EH (cell line): ENCODE results near the gene RAD51B.

Experiments
- DNase-seq: peaks from one replicate; pipeline ENCODE4 v3.0.0-alpha.2; 2015; ENCODE audit warnings: low read depth

RAD51B gene

DNA sequence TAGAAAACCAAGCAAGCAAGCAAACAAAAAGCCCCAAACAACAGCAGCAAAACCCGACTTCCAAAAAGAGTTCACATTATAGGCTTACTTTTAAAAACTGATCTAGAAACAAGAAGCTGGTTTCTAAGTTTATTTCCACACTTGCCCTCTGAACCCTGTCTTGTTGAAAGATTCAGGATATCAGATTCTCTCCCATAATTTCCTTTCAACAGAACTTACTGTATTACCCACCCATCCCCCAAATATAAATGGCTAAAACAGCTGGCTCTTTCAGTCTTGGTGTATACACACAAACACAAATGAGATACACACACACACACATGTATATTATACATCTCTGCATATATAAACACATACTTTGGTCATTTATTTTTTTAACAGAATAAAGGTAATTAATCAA lies 512.4 kb downstream of the RAD51B start:
- no peak for DNase-seq

DNA sequence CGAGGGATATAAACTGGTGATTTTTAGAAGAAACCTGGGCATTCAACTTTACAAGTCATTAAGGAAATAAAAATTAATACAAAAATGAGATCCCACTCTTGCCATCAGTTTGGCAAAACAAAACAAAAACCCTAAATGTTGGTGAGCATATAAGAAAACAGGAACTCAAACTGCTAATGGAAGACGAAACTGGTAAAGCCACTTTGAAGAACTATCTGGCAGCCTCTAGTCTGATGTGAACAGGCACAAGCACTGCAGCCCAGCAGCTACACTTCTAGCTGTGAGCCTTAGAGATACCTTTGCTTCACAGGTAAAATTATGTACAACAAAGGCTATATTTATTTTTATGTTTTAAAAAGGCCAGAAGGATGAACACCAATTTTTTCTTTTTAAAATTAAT lies 513.7 kb downstream of the RAD51B start:
- DNase-seq, result no peak

DNA sequence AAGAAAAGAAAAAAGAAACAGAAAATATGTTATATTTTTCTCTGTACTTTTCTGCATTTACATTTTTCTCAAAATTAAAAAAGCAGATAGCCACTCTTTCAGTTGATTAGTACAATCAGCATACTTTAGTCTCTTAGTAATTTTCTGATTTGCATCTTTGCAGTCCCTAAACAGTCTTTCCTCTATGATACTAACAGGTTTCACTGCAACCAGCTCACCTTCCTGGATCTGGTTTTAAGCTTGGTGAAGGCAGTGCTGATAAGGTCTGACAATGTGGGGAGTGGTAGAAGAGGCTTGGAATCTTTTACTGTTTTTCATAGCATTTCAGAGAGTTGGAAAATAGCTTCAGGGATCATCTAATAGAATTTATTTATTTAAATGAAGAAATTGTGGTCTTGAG lies 515.7 kb downstream of the RAD51B start:
- no peak for DNase-seq

GRCh38 chr14:68336165-68336564 lies 516.6 kb downstream of the RAD51B start:
- DNase-seq, result no peak

DNA sequence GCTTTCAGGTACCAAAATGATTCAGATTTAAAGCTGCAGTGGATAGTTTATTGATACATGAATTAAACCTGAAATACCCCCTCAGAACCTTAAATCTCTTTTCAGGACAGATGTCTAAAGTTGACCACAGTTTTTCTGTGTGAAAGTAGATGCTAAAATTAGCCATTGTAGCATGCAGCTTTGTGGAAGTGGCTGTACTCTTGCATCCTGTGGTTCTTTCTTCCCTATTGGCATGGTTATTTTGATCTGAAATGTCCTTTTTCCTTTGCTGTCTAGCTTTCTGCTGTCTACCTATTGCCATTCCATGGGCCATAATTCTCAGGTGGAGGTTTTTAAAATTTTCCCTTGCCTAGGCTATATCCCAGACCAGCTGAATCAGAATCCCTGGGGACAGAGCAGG lies 517.7 kb downstream of the RAD51B start:
- no peak for DNase-seq

GRCh38 chr14:68340262-68340661 lies 520.7 kb downstream of the RAD51B start:
- no peak for DNase-seq

GRCh38 chr14:68341411-68342212 lies 522.0 kb downstream of the RAD51B start:
- DNase-seq, result no peak

GRCh38 chr14:68342216-68342763 lies 522.7 kb downstream of the RAD51B start:
- DNase-seq, result no peak

DNA sequence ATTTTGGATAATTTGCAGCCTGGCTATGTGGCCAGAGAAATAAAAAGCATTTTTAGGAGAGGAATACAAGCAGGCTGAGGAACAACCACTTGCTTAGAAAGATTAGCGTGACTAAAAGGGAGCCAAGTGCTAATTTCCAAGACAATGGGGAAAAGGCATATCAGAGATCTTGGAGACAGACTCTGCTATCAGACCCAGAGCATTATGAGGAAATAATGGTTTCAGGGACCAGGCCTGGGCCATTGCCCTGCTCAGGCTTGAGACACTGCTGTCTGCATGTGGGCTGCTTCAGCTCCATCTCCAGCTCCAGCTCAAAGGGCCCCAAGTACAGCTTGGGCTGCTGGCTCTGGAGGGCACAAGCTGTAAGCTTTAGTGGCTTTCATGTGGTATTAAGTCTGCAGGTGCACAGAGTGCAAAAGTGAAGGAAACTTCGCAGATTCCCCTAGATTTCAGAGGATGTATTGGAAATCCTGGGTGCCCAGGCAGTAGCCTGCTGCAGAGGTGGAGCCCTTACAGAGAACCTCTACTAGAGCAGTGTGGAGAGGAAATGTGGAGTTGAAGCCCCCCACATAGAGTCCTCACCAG lies 524.0 kb downstream of the RAD51B start:
- DNase-seq, result no peak

DNA sequence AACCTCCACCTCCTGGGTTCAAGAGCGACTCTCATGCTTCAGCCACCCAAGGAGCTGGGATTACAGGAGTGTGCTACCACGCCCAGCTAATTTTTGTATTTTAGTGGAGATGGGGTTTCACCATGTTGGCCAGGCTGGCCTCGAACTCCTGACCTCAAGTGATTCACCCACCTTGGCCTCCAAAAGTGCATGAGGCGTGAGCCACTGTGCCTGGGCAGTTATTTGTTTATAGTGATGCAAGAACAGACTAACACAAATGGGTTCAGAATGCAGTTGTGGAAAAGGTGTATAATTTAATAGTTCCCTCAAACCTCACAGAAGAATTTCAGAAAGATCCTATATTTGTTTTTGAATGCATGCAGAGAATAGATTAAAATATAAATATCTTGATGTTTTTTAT lies 526.2 kb downstream of the RAD51B start:
- no peak for DNase-seq

DNA sequence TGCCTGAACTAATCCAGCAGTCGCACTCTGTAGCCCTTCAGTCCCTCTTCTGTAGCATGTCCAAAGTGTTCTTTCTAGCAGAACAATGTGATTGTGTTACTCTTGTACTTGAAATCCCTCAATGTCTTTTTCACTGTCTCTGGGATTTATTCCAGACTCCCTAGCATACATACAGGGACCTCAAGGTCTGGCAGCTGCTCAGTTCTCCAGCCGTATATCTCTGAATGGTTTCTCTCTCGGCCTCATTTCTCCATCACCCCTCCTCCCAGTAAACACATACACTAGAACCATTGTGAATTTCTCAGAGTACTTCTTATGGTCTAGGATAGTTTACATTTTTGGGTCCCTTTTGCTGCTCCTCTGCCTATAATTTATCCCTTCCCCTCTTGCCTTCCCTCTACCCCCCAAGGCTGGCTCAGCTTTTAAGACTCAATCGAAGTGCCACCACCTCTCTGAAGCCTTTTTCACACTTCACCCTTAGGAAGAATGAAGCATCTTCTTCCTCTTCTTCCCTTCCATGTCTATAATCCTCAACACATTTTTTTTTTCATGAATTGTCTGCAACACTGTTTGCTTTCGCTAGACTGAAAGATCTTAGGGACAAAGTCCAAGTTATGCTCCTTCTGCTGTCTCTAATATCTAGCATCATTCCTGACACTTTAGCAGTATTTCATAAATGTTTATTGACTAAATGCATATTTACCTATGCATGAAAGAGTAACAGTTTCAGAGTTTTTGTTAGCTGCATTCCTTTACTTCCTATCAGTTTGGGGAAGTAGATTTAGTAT lies 527.2 kb downstream of the RAD51B start:
- DNase-seq, result no peak

DNA sequence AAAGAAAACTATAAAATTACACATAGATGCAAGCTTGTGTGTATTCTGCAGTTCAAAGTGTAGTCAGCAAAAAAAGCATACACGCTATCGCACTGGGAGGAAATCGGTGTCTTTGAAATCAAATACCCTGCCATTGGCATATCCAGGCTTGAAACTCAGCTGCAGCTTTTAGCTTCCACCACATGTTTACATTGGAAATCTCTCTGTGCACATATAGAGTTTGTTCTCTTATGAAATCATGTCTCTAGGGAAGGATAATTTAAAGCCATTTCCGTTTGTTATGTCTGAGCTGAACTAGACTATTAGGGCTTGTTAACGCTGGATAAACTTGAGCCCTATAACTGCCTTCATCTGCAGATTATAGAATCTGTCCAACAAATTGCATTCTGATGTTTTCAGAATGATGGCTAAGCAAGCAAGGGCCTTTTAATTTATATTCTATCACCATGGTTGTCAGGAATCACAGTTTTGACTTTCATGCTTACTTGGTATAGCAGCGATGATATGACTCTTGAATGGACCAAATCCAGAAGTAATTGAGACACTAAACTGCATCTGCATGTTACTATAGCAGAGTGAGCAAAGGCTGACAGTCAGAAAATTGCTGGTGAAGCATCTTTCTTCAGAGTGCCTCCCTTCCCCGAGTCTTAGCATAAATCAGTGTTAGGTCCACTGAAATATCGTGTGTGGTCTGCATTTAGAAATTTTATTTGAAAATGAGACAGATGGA lies 530.5 kb downstream of the RAD51B start:
- DNase-seq, result no peak

DNA sequence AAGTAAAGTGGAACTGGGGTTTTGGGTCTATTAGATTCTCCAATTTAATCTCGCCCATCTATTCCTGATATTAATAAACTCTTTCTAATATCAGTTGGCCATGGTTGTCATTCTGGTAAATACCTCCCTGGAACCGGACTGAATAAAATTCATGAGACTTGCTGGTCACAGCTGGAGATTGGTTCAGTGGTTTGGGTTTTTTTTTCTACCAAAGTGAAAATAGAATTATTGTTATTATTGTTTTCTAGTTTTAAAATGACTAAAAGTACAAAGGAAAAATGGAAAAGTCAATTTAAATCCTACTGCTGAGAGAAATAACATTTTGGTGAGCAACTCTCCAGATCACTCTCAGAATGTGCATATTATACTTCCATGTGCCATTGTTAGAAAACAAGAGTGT lies 535.8 kb downstream of the RAD51B start:
- no peak for DNase-seq

DNA sequence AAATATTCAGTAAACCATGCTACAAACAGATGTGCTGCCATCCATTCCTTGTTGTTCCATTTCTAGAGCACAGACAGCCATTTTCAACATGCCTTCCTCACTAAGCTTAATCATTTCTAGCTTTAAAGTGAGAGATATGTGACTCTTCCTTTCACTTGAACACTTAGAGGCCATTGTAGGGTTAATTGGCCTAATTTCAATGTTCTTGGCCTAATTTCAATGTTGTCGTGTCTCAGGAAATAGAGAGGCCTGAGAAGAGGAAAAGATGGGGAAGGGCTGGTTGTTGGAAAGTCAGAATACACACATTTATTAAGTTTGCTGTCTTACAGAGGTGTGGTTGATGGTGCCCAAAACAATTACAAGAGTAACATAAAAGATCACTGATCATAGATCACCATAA lies 538.2 kb downstream of the RAD51B start:
- no peak for DNase-seq

DNA sequence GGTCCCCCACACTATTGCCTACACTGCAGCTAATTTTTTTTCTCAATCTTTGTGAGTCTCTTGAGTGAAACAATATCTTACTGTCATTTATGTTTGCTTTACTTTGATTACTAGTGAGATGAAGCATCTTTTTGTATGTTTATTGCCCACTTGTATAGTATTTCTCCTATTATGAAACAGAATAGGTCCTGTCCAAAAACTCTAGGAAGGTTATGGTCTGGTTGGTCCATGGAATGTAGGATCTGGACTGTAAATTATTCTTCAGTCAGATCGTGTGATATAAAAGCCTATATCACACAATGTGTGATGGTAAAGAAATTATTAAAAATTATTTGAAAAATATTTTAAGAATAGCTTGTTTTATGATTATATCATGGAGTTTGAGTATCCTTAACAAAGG lies 538.9 kb downstream of the RAD51B start:
- DNase-seq, result no peak

DNA sequence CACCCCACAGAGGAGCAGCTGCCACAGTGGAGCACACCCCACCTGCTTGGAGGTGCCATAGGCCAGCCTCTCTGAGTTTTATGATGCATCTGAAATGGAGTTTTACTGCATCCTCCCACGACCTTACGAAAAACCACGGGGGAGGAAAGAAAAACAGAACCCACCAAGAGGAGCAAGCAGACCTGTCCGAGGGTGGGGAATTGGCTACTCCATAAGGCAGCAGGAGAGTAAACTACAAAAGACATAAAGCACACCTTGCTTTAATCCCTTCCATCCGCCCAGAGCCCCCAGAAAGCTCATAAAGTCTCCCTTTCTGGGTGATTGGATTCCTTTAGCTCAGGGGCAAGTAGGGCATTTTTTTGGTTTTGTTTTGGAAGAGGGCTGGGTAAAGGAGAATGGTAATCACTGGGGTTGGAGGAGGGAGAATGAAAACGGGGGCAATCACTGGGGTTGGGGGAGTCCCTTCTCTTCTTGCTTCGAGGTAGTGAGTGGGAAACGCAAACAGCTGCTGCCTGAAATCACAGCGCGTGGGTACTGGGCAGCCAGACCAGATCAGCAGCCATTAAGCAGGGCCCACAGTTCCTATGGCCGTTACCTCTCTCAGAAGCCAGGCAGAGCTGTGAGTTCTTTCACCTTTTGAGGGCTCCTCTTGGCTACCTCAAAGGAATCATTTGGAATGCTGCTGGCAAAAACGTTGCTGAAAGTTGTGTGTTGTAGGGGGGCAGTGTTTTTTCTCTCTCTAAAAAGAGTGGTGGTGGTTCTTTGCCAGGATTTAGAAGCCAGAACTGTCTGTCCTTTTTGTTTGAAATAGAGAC lies 539.6 kb downstream of the RAD51B start:
- DNase-seq, result no peak

GRCh38 chr14:68359837-68360552 lies 540.4 kb downstream of the RAD51B start:
- peak; percentile 74 for DNase-seq

DNA sequence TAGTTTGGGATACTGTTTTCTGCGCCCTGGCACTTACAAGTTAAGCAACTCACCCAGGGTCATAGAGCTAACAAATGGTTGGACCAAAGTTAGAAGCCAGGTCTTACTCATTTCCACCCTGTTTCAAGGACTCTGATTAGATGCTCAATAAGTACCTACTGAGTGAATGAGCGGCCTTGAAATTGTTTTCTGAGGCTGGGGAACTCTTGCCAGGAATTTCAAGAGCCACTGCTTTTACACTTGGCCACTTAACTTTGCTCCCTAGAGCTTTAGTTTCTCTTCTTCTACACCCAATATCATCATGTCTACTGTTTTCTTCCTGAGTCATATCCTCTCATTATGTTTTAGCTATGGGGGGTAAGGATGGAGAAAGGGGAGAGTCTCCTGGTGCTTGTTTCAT lies 541.7 kb downstream of the RAD51B start:
- peak; percentile 92 for DNase-seq

DNA sequence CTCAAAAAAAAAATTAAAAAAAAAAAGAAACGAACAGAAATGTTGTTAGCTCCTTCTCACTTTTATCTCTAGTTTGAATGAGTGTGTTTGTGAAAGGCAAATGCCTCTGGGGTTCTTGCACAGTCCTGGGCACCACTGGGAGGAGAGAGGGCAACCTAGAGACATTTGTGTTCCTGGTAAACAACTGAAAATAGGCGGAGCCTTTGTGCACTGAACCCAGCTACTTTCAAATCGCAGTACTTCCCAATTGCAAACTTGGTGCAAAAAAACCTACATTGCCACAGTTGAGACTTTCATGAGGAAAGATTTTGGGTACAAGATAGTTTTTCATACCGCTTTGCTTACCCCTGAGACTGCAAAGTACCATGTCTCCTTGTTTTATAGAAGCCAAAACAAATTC lies 543.3 kb downstream of the RAD51B start:
- DNase-seq, result no peak

GRCh38 chr14:68363466-68363842 lies 543.9 kb downstream of the RAD51B start:
- no peak for DNase-seq
